HUDEP-2 (cell line): ENCODE measurements around the gene FUT8.
"Not testable (repeated sequence)": the region's sequence is repeated elsewhere in the genome, so short reads cannot be mapped to it uniquely, and the experiment has no call there.

Experiments
- DNase-seq, 76 experiments: peaks; one replicate each; lab custom pipeline; 2025; ENCODE audit not compliant: unreplicated experiment in 76 of 76; lab: John Stamatoyannopoulos, UW

The FUT8 gene

DNA sequence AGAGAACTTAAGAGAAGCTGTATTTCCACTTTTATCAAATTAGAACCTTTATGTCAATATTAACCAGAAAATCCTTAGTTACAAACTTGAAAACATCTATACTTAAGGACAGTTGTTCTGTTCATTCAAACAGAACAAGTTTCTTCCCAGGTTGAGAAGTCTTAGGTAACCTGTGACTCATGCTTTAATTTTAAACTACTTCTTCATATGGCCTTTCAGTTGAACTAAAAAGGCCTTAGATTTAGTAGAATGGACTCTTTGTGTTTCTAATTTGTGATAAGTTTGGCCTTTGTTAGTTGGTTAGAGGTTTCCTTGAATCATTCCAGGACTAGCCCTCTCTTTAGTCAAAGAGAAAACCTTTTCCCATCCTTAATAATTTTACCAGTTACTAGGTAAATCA lies 274.2 kb downstream of the FUT8 start:
- no peak for DNase-seq

DNA sequence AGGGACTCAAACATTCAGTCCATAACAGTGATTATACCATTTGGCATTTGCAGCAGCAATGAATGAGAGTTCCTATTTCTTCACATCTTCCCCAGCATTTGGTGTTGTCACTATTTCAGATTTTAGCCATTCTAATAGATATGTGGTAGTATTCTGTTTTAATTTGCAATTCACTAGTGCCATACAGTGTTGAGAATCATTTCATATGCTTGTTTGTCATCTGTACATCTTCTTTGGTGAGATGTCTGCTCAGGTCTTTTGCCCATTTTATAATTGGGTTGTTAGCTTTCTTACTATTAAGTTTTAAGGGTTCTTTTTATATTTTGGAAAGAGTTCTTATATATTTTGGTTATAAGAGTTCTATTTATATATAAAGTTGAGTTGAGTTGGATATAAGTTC lies 276.5 kb downstream of the FUT8 start:
- no peak for DNase-seq

GRCh38 chr14:65692566-65692965 lies 280.0 kb downstream of the FUT8 start:
- DNase-seq, result not testable (repeated sequence)

- no peak for DNase-seq
Measured at GRCh38 chr14:65696801-65697200, 284.3 kb downstream of the FUT8 start.

DNA sequence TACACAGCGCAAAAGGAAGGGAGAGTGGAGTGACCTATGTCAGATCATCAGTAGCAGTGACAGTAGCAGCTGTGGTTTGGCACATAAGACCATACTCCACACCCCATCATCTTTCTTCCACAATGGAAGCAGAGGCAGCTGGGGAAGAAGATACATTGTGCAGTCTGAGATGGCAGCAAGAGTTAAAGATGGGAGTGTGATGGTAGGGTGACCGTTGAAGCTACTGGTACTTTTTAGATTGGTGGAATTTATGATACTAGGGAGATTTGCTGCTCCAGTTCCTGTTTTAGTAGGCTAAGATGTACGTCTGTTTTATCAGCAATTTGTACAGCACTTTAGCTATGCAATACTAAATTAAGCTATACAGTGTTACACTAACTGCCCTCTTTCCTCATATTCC lies 291.0 kb downstream of the FUT8 start:
- no peak for DNase-seq

GRCh38 chr14:65703996-65704395 lies 291.5 kb downstream of the FUT8 start:
- DNase-seq, result no peak

DNA sequence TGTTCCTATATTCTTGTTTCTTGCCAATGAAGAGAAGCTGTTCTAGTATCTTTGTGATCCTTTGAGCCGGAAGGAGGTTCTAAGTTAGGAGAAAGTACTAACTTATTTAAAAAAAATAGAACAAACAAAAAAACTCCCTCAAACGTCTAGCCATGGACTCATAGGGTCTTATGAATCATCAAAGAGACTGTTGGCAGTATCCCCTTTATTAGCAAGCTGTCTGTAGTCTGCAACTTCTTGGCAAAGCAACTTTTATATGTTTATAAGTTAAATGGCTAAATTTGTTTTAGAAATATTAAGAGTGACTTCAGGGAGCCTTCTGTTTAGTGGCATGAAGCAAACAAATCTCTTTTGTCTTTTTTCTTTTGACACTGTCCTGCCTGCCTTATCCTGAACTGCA lies 291.9 kb downstream of the FUT8 start:
- no peak for DNase-seq

GRCh38 chr14:65704850-65705249 lies 292.3 kb downstream of the FUT8 start:
- DNase-seq, result no peak

- DNase-seq, result no peak
Measured at GRCh38 chr14:65709576-65709975, 297.0 kb downstream of the FUT8 start.

DNA sequence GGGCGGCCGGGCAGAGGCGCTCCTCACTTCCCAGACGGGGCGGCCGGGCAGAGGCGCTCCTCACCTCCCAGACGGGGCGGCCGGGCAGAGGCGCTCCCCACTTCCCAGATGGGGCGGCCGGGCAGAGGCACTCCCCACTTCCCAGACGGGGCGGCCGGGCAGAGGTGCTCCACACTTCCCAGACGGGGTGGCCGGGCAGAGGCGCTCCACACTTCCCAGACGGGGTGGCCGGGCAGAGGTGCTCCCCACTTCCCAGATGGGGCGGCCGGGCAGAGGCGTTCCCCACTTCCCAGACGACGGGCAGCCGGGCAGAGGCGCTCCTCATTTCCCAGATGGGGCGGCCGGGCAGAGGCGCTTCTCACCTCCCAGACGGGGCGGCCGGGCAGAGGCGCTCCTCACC lies 304.3 kb downstream of the FUT8 start:
- DNase-seq, result not testable (repeated sequence)

DNA sequence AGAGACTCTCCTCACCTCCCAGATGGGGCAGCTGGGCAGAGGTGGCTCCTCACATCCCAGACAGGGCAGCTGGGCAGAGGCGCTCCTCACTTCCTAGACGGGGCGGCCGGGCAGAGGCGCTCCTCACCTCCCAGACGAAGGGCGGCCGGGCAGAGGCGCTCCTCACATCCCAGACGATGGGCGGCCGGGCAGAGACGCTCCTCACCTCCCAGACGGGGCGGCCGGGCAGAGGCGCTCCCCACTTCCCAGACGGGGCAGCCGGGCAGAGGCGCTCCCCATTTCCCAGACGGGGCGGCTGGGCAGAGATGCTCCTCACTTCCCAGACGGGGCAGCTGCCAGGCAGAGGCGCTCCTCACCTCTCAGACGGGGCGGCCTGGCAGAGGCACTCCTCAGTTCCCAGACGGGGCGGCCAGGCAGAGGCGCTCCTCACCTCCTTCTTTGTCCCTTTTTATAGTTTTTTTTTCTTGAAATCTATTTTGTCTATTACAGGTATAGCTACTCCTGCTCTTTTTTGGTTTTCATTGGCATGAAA lies 304.9 kb downstream of the FUT8 start:
- not testable (repeated sequence) for DNase-seq

DNA sequence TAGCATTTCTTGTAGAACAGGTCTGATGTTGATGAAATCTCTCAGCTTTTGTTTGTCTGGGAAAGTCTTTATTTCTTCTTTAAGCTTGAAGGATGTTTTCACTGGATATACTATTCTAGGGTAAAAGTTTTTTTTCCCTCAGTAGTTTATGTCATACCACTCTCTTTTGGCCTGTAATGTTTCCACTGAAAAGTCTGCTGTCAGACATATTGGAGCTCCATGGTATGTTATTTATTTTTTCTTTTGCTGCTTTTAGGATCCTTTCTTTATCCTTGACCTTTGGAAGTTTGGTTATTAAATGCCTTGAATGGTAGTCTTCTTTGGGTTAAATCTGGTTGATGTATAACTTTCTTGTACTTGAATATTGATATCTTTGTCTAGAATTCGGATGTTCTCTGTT lies 306.1 kb downstream of the FUT8 start:
- DNase-seq, result no peak

DNA sequence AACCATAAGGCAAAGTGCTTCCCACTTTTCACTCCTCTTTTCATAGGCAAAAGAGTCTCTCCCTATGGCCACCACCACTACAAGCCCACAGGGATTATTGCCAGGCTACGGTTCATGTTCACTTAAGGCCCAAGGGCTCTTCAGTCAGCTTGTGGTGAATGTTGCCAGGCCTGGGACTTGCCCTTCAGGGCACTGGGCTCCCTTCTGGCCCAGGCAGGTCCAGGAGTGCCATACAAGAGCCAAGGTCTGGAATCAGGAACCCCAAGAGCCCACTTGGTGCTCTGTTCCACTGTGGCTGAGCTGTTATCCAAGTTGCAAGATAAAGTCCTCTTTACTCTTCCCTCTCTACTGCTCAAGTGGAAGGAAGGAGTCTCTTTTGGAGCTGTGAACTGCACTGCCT lies 307.6 kb downstream of the FUT8 start:
- no peak for DNase-seq

DNA sequence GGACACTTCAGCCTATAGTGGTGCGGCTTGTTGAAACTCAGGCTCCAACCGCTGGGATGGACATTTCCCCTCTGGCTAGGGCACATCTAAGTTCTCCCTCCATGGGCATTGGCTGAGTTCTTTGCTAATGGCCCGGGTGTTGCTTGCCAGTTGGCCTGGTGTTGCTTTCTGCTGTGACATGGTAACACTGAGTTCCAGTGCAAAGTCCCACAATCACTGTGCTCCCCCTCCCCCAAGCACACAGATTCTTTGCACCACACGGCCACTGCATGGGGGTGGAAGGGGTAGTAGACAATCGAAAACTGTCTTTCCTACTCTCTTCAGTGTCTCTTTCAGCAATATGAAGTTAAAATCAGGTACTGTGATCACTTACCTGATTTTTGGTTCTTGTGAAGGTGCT lies 308.2 kb downstream of the FUT8 start:
- DNase-seq, result no peak

DNA sequence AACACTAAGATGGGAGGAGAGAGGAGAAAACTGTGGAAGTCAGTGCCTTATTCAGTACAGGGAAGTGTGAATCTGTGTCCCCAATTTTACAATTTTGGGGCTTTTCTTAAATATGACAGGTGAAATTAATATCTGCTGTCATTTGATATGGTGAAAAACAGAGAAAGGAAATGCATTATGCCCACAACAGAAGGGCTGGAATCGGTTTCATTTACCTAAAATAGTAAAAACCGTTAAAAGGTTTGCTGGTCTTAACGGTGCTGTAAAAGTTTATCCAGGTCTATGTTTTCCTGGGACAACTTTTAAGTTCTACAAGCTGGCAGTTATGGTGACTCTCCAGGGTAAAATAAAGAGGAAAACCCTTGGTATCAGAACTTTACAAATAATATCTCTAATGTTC lies 310.8 kb downstream of the FUT8 start:
- DNase-seq, result no peak

GRCh38 chr14:65728604-65729003 lies 316.1 kb downstream of the FUT8 start:
- no peak for DNase-seq

DNA sequence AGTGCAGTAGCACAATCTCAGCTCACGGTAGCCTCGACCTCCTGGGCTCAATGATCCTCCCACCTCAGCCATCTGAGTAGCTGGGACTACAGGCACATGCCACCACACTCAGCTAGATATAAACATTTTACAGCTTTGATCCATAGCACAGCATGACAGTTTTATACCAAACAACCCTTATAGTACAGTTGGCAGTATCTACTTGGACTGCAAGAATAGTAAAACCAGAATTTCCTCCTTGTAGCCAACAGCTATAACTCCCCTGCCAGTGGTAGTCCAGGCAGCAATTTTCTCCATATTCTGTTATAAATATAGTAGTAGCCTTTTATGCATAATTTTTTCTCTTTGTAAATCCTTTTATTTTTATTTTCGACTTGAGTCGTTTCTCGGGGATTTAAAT lies 317.0 kb downstream of the FUT8 start:
- DNase-seq, result no peak

GRCh38 chr14:65731933-65732506 lies 319.5 kb downstream of the FUT8 start:
- DNase-seq, result no peak

DNA sequence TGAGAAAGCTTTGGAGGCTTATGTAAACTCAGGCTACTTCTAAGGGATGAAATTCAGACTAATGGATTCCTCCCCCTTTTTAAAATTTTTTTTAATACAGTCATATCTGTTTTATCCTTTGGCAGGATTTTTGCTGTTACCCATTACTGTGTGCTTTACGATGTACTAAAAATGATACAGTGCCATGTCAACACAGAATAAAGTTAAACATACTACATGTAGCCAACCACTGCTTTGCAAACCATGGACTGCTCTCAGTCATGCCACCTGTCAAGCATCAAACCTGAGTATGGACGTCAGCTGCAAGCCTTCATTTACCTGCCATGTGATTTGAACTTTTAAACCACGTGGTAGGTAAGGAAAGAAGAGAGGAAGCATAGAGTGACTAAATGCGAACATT lies 325.8 kb downstream of the FUT8 start:
- no peak for DNase-seq

DNA sequence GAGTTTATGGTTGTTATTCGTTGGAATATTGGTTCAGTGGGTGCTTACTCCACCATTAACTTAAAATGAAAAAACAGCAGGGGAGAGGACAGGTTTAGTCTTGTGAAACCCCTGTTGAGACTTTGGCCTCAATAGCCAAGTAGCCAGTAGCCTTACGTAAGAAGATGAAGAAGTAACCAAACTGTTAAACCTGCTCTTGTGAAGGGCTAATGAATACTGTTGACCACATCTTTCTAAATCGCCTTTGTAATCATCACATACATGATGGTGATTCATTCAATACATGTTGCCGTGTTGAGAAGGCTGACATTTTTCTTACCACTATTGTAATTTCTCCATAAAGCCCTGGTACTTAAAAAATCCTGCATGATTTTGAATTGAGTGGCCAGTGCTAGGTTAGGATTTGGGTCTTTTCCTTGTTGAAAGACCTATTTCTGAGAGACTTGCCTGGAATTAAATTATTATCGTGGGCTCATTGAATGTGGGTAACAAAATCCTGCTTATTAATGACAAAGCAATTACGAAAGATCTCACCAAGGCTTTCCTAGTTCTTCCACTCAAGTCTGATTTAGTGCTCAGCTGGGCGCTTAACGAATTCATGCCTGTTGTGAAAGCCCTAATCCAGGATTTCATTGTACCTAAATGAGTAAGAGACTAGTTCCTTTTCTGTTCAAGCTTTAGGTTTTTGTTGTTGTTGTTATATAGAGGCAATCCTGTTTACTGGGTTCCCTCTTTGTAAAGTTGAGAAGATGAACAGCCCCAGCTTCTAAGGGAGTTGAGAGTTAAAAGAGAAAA lies 333.1 kb downstream of the FUT8 start:
- no peak for DNase-seq

GRCh38 chr14:65748796-65749195 lies 336.3 kb downstream of the FUT8 start:
- DNase-seq, result no peak

DNA sequence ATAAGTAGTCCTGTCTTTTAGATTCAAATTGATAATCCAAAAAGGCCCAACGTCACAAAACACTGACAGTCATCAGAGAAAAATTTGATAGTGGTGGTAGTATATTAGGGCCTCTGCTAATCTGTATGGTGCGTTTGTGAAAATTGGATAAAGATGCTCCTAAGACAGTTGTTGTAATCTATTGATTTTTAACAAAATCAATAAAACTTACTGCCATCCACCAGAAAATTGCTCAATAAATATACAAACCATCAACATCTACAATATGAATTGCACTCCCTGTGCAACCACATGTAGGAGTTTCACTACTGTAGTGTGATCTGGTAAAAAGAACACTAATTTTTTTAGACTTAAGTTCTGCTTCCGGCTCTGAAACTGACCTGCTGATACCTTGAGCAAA lies 336.8 kb downstream of the FUT8 start:
- DNase-seq, result no peak
